ENCODE data around the gene TRAPPC5.
A peak's percentile ranks its signal among the peaks of the same experiment; 100 is the strongest.

TRAPPC5 gene

GRCh38 chr19:7645656-7646425 lies 34.8 kb upstream of the TRAPPC5 start:
- DNase-seq (ENCODE audit: low read depth in 2 of 2), result no peak

GRCh38 chr19:7646426-7646700 lies 34.3 kb upstream of the TRAPPC5 start:
- no peak for DNase-seq (ENCODE audit: low read depth in 2 of 2)

GRCh38 chr19:7647156-7647555 lies 33.5 kb upstream of the TRAPPC5 start:
- no peak for DNase-seq (ENCODE audit: low read depth in 2 of 2)

- DNase-seq (ENCODE audit: low read depth in 2 of 2), result no peak
These were observed 32.2 kb upstream of the TRAPPC5 start for GRCh38 chr19:7648265-7649014.

GRCh38 chr19:7650148-7650547 lies 30.5 kb upstream of the TRAPPC5 start:
- no peak for DNase-seq (ENCODE audit: low read depth in 2 of 2)

DNA sequence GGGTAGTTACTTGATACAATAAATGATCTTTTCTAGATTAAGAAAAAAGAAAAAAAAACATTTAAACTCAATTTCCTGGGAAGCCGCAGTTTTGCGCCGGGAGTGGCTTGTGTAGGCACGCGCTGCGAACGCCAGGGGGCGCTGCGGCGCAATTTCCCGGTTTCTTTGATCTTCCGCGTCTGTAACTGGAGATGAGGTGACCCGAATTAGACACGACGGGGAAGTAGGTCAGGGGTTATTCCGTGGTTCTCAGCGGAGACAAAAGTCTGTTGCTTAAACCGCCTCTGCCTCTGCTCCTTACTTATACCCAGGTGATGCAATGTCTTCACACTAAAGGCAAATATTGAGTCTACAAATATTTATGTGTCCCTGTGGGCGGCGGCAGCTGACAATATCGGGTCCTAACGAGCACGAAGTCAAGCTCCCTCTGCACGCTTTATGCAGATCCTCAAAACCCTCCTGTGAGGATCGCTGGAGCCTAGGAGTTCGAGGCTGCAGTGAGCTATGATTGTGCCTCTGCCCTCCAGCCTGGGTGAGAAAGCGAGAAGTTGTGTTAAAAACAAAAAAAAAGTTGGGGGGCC lies 28.5 kb upstream of the TRAPPC5 start:
- DNase-seq (ENCODE audit: low read depth in 2 of 2), result peak; percentile 70 to 80

DNA sequence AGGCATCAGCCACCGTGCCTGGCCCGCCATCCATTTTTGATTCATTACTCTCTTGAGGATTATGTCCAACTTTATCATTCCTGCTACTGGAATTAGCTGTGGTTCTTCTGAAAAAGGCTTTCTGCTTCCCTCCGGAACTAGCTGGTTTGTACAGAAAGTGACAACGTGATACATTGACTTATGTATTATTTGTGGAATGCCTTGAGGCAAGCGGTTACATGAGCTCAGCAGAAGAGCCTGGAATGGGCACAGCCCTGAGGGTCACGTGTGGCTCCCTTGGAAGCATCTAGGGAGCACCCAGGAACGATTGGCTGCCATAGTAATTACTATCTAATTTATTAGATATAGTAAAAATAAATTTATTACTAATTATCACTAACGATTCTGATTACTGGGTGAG lies 26.2 kb upstream of the TRAPPC5 start:
- no peak for DNase-seq (ENCODE audit: low read depth in 2 of 2)

- DNase-seq (ENCODE audit: low read depth in 2 of 2), result no peak
These were observed 25.1 kb upstream of the TRAPPC5 start for GRCh38 chr19:7655581-7655980.

DNA sequence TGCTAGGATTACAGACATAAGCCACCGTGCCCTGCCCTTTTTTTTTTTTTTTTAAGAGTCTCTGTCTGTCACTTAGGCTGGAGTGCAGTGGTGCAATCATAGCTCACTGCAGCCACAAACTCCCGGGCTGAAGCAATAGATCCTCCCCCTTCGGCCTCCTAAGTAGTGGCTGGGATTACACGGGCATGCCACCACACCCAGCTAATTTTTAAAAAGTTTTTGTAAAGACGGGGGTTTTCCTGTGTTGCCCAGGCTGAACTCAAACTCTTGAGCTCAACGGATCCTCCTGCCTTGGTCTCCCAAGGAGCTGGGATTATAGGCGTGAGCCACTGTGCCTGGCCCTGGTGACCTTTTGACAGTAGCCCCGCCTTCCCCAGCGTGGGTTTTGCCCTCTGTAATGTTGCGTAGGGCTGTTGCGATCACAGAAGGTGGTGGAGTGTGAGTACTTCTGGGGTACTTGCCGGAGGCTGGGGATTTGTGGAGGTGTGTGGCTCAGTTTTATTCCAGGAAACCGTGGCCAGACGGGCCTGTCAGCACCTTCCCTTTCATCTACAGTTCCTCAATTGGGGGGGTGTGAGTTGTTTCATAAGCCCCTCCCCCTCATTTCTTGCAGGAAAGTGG lies 23.4 kb upstream of the TRAPPC5 start:
- DNase-seq (ENCODE audit: low read depth in 2 of 2), result no peak

DNA sequence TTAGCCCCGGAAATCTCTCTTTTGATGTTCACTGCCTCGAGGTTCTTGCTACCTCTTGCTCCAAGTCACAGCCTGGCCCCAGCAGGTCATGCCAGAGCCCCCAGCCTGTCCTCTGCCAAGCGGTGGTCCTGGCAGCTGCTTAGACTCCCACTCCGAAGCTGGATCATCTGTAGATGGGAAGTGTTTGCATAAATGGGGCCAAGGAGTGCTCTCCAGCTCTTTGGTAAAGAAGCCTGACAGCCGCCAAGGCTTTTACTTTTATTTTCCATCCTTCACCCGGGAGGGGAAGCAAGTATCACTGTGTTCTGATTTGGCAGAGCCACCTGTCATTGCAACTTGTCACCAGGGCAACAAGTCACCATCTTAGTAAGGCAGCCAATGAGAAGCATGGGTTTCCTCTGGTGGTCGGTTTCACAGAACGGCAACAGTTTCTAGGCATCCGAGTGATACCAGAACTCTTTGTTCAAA lies 22.4 kb upstream of the TRAPPC5 start:
- DNase-seq (ENCODE audit: low read depth in 2 of 2), result no peak

DNA sequence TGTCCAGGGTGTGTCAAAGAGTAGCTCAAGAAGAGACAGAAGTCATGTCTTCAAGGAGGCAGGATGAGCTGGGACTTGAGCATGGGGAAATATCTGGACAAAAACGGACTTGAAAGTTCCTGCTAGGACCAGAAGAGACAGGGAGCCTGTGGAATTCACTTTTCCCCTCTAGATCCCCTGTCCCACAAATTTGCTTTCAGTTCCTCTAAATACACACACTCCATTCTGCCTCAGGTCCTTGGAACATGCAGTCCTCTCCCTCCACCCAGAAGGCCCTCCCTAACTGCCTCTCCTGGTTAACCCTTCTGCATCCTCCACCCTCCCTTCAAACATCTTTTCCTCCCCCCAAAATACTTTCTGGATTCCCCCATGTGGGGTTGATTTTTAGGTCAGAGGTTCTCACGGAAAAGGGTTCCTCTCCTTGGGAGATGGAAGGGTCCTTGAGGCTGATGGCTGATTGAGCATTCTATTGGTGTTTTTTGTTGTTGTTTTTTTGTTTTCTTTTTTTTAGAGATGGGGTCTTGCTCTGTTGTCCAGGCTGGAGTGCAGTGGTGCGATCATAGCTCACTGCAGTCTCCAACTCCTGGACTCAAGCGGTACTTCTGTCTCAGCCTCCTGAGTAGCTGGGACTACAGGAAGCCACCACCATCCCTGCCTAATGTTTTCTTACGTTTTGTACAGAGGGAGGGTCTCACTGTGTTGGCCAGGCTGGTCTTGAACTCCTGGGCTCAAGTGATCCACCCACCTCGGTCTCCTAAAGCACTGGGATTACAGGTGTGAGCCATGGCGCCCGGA lies 18.7 kb upstream of the TRAPPC5 start:
- no peak for DNase-seq (ENCODE audit: low read depth in 2 of 2)

GRCh38 chr19:7662657-7663056 lies 18.0 kb upstream of the TRAPPC5 start:
- DNase-seq (ENCODE audit: low read depth in 2 of 2), result no peak

DNA sequence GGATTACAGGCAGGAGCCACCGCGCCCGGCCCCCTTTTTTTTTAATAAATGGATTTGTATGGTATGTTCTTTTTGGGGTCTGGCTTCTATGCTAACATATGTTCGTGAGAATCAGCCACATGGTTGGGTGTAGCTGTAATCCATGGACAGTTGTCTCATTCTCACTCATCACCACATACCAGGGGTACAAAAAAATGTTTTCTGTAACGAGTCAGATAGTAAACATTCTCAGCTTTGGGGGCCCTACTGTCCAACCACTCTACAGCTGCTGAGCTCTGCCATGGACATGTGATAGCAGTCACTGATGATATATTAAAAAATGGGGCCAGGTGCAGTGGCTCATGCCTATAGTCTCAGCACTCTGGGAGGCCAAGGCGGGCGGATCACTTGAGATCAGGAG lies 16.9 kb upstream of the TRAPPC5 start:
- no peak for DNase-seq (ENCODE audit: low read depth in 2 of 2)

GRCh38 chr19:7665076-7665475 lies 15.6 kb upstream of the TRAPPC5 start:
- DNase-seq (ENCODE audit: low read depth in 2 of 2), result no peak

- DNase-seq (ENCODE audit: low read depth in 2 of 2), result no peak
These were observed 11.8 kb upstream of the TRAPPC5 start, which contains the start of gene RETN for GRCh38 chr19:7668842-7669241. Gene RETN (plus strand): TSS chr19:7669049. CDS start chr19:7669327, 278 bp downstream.

GRCh38 chr19:7669641-7670040 lies 11.0 kb upstream of the TRAPPC5 start:
- no peak for DNase-seq (ENCODE audit: low read depth in 2 of 2)

- DNase-seq (ENCODE audit: low read depth in 2 of 2), result no peak
These were observed 10.4 kb upstream of the TRAPPC5 start for GRCh38 chr19:7670150-7670783.

DNA sequence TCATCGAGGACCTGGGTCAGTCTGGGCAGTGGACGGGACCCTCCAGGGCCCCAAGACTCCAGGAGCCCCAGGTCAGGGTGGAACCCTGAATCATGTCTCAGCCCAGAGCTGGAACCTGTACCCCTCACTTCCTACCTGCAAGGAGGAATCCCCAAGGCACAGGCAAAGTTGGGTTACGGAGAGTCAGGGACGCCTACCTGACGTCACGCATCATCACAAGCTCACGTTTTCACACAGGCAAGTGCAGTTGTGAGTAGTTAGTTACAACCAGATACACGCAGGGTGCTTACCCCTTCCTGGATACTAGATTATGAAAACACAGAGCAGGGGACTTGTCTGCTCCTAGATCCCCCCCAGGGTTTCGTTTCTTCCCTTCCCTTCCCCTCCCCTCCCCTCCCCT lies 9.8 kb upstream of the TRAPPC5 start:
- no peak for DNase-seq (ENCODE audit: low read depth in 2 of 2)

GRCh38 chr19:7672522-7672921 lies 8.1 kb upstream of the TRAPPC5 start:
- DNase-seq (ENCODE audit: low read depth in 2 of 2), result no peak

DNA sequence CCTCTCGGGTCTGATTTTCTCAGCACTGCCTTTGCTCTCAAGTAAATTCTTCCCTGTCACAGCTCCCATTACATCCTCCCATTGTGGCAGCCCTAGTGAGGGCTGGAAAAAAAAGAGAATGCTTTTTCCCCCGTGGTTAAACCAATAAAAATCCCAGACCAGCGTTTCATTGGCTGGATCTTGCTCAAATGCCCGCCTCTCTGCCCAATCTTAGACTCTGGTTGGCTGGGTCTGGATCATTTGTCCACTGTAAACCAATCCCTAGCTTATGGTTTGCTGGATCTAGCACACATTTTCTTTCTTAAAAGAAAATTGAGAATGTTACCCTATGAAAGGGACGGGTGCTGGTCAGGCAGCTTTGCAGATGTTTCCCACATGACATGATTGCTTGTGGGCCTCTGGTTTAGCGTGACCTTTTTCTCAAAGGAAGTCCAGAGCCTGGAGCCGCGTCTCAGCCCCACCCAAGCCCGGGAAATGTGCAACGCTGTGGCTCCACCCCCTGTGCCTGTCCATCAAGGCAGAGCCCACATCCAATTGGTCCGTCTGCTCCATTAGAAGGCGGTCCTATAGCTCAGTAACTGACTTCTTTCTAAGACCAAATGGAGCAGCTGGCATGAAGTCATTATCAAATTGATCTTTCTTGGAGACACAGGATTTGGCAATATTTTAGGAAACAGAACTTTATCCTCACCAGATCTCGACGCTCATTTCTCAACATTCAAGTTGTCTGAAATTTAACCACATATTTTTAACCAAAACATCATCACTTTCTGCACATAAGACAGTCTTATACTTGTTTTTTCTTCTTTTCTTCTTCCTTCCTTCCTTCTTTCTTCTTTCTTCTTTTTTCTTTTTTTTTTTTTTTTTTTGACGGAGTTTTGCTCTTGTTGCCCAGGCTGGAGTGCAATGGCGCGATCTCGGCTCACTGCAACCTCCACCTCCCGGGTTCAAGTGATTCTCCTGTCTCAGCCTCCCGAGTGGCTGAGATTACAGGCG lies 6.3 kb upstream of the TRAPPC5 start:
- no peak for DNase-seq (ENCODE audit: low read depth in 2 of 2)
